HFF-Myc (cell line): Measurements from ENCODE around the gene SLC8A3.

Experiments used
- DNase-seq: peaks from one replicate; pipeline ENCODE4 v3.0.0-alpha.2; 2011; ENCODE audit warnings: low read depth; ENCODE audit errors: extremely low read depth
- H3K4me3 ChIP-seq: replicated peaks from 2 replicates; pipeline ENCODE4 v1.5.1; 2011; ENCODE audit warnings: low read depth, mild to moderate bottlenecking, control low read depth, low read length
- CTCF ChIP-seq: IDR thresholded peaks from 2 replicates; pipeline ENCODE4 v1.5.1; 2012; ENCODE audit warnings: mild to moderate bottlenecking, low read depth, low read length, control low read depth; ENCODE audit errors: missing control alignments

Gene SLC8A3

GRCh38 chr14:70140614-70141013 is 48.1 kb downstream of the SLC8A3 start:
- no peak for TF ChIP-seq CTCF
- no peak for DNase-seq

GRCh38 chr14:70139384-70139783 is 49.4 kb downstream of the SLC8A3 start:
- H3K4me3 ChIP-seq = no peak overlapping the region
- DNase-seq = no peak
- TF ChIP-seq CTCF = no peak

More at GRCh38 chr14:70140614-70141013, 48.1 kb downstream of the SLC8A3 start:
- H3K4me3 ChIP-seq = no peak overlapping the region

DNA sequence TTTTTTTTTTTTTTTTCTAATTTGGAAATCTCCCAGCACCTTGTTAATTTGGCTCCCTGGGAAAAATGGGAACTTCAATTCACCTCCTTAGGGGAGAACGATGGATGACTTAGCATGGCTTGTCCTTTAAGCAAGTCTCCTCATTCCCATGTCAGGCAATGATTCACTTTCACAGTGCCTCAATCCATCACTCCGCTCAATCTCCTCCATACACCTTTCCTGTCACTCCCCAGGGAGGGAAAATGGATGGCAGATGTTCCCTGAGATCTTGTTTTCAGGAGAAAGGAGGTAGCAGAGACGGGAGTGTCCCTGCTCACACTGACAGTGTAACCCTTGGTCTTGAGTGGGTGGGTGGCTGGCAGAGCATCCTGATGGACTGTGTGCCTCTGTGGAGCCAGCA is 51.0 kb downstream of the SLC8A3 start:
- no peak overlapping the region for H3K4me3 ChIP-seq
- DNase-seq = no peak
- no peak for TF ChIP-seq CTCF

GRCh38 chr14:70133461-70133860 is 55.3 kb downstream of the SLC8A3 start:
- TF ChIP-seq CTCF = no peak
- no peak for DNase-seq
- no peak overlapping the region for H3K4me3 ChIP-seq

DNA sequence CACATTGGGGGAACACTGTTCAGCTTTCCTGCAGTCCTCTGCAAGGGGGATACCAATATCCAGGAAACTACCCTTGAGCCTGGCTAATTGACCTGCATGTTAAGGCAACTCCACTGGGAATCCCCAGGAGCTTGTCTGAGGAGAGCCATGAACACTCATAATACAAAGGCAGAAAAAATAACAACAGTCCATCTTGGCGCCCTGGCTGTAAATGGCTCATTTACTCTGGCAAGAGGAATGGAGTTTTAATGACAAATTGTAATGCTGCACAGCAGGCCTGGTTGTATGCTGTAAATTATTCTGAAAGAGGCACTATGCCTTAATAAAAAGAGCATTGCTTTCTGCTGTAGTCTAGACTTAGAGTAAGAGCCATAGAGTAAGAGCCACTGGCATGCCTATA is 58.3 kb downstream of the SLC8A3 start:
- DNase-seq = no peak
- TF ChIP-seq CTCF = no peak

GRCh38 chr14:70127186-70127585 is 61.6 kb downstream of the SLC8A3 start:
- no peak for DNase-seq
- no peak for TF ChIP-seq CTCF
- no peak overlapping the region for H3K4me3 ChIP-seq

More for the DNA sequence above, 58.3 kb downstream of the SLC8A3 start:
- H3K4me3 ChIP-seq = no peak overlapping the region

GRCh38 chr14:70123796-70124195 is 65.0 kb downstream of the SLC8A3 start:
- no peak for DNase-seq
- TF ChIP-seq CTCF = no peak

More at GRCh38 chr14:70123796-70124195, 65.0 kb downstream of the SLC8A3 start:
- no peak overlapping the region for H3K4me3 ChIP-seq
